Esophagus muscularis mucosa (tissue), 4 donors: Measurements from ENCODE around the gene UQCC2. TPM values are rescaled to one million over a fixed set of nuclear protein-coding genes. Genes with fewer than 3 reads are reported as not detected.
A peak's percentile ranks its signal among the peaks of the same experiment; 100 is the strongest.

Experiments used
- DNase-seq: peaks from one replicate; pipeline ENCODE4 v3.0.0-alpha.2; 2017; ENCODE audit errors: extremely low spot score
- H3K27ac ChIP-seq, 4 donors: fragments of 200-600 bp; sonication (generic); replicated peaks in 1 of 4; 1 replicate in 3 of 4; 2 replicates in 1 of 4; pipeline ENCODE4 v1.5.1; 2016 to 2019; ENCODE audit warnings: mild to moderate bottlenecking in 1 of 4
- H3K27me3 ChIP-seq, 4 donors: fragments of 200-600 bp; sonication (generic); one replicate each; pipeline versions ENCODE4 v1.5.1 to v1.6.0; 2016 to 2019
- H3K36me3 ChIP-seq, 4 donors: fragments of 200-600 bp; sonication (generic); one replicate each; pipeline ENCODE4 v1.5.1; 2016 to 2019
- H3K4me1 ChIP-seq, 4 donors: fragments of 200-600 bp; sonication (generic); one replicate each; pipeline ENCODE4 v1.5.1; 2016 to 2019
- H3K4me3 ChIP-seq, 4 donors: fragments of 200-600 bp; sonication (generic); 1 replicate in 2 of 4; 2 replicates in 2 of 4; pipeline ENCODE4 v1.5.1; 2016 to 2019; ENCODE audit warnings: mild to moderate bottlenecking in 4 of 4, moderate library complexity in 1 of 4
- H3K9me3 ChIP-seq, 4 donors: fragments of 200-600 bp; sonication (generic); 1 replicate in 3 of 4; 2 replicates in 1 of 4; pipeline ENCODE4 v1.5.1; 2016 to 2019
- EP300 ChIP-seq: sonication (generic); formaldehyde crosslinking; IDR thresholded peaks from one replicate; pipeline ENCODE4 v1.6.1; 2017; ENCODE audit warnings: antibody characterized with exemption
- POLR2A ChIP-seq: fragments of 450-650 bp; IDR thresholded peaks from one replicate; pipeline ENCODE4 v1.6.1; 2017; ENCODE audit warnings: antibody characterized with exemption, moderate library complexity, mild to moderate bottlenecking, low read depth
- POLR2AphosphoS5 ChIP-seq, 2 donors: sonication (generic); formaldehyde crosslinking; IDR thresholded peaks; one replicate each; pipeline ENCODE4 v1.6.1; 2017; ENCODE audit warnings: antibody characterized with exemption in 2 of 2
- WGBS: methylation state at CpG from one replicate; pipeline ENCODE4 v1.1.5; 2018; 5-methylcytosine and 5-hydroxymethylcytosine counted together
- intact Hi-C: fragments of 100-400 bp; cut with DNase I; formaldehyde crosslinking; loops from one replicate; pipeline ENCODE4 v1.15.1; 2023
- total RNA-seq, 4 donors: library from RNA; depleted of rRNA; stranded (reverse); fragments of >200 nt; gene quantifications; one replicate each; pipeline versions ENCODE4 v1.1.0 to v1.2.1, GENCODE V29; 2016
- TF ChIP-seq, protein P1 (sequence below), 3 experiments: fragments of 200-600 bp in 2 of 3; fragments of 450-650 bp in 1 of 3; sonication (generic) in 2 of 3; IDR thresholded peaks; one replicate each; pipeline ENCODE4 v1.5.1; 2017 to 2019; ENCODE audit warnings: antibody characterized with exemption in 3 of 3, mild to moderate bottlenecking in 2 of 3, moderate library complexity in 1 of 3

The UQCC2 gene
- total RNA-seq, 4 donors from 2014 or later = 9.4 to 22.2 (median 14.7) TPM

DNA sequence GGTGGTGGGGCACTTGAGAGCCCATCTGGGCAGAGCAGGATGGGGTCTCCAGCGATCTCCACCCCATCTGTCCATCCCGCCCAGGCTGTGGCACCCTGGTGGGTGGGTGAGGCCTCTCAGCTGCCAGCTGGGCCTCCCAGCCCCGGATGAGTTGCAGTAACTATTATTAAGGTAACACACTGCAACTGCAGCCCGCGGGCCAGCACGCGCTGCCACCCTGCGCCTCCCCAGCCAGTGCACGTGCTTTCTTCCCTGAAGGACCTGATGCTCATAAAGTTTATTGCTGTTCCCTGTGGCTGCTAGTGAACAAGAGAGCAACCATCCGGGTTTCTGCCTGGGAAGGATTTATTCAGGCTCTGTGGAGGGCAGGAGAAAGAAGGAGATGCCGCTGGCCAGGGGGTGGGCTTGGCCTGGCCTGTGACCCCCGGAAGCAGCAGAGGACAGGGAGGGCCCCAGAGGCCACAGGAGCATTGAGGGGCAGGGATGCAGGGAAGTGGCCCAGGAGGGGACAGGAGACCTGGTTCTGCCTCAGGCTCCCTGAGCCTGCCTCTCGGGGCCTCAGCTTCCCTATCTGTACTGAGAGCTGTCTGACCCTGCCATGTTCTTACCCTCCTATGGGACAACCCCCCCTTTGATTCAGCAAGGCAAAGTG lies 33.5 kb upstream of the UQCC2 start:
- peak overlapping the region in 2 of 4 donors; percentile 2 to 37 for H3K27ac ChIP-seq
- peak overlapping the region in 3 of 4 donors; percentile 4 to 34 (median 5) for H3K4me3 ChIP-seq
- no peaks in the 10 kb centered on the region for H3K36me3 ChIP-seq
- intact Hi-C loops = loop anchor here (5.0 kb wide), 1 partner anchor 407 kb away; no protein-coding TSS in a partner anchor
- H3K9me3 ChIP-seq = no peaks in the 10 kb centered on the region
- no peak for DNase-seq
- peaks cover 0 to 50% (median 0%) of the 10 kb centered on the region in 4 donors for H3K27me3 ChIP-seq
- 74% methylated on average over 6 of the region's 13 CpGs for WGBS
- H3K4me1 ChIP-seq = peaks cover 0 to 20% (median 7%) of the 10 kb centered on the region in 4 donors
- TF ChIP-seq, protein P1, sequence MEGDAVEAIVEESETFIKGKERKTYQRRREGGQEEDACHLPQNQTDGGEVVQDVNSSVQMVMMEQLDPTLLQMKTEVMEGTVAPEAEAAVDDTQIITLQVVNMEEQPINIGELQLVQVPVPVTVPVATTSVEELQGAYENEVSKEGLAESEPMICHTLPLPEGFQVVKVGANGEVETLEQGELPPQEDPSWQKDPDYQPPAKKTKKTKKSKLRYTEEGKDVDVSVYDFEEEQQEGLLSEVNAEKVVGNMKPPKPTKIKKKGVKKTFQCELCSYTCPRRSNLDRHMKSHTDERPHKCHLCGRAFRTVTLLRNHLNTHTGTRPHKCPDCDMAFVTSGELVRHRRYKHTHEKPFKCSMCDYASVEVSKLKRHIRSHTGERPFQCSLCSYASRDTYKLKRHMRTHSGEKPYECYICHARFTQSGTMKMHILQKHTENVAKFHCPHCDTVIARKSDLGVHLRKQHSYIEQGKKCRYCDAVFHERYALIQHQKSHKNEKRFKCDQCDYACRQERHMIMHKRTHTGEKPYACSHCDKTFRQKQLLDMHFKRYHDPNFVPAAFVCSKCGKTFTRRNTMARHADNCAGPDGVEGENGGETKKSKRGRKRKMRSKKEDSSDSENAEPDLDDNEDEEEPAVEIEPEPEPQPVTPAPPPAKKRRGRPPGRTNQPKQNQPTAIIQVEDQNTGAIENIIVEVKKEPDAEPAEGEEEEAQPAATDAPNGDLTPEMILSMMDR (IDR thresholded peaks at IDR 0.05) = no peak
- TF ChIP-seq POLR2AphosphoS5 (IDR thresholded peaks at IDR 0.05) (no peak), POLR2A (no peak), EP300 (no peak)

DNA sequence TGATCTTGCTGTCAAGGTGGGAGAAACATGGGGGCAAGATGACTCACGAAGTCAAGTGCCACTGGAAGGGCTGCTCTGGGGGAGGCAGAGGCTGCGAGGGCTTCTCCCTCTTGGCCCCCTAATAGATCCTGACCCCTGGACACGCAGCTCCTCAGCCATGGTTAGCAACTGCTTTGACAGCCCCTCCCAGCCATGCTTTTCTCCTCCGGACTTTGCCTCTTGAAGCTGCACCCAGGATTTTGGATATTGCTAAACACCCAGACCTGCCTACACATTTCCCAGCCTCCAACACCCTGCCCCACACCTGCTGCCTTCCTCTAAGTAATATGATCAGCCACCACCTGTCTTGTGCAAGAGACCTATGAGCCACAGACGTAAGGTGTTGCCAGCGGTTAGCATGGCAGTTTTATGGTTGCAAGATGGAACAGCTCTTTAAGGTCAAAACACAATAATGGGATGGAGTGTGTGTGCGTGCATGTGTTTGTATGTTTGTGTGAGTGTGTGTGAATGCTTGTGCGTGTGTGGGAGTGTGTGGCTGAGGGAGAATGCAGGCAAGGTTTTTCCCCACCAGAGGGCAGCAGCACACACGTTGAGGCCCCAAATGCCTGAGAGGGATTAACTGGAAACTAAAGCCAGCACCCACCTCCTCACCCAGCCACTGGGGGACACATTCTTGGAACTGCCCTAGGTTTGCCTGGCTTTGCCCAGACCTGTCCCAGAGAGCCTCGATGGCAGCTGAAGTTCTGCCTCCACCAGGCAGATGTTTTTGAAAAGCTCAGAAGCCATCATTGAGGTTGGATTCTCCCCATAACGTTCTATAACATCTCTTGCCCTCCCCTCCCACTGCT lies 32.7 kb upstream of the UQCC2 start:
- WGBS = 32% methylated on average over 11 of the region's 11 CpGs
- Histone ChIP-seq H3K27ac (peak overlapping the region in 1 of 4 donors; percentile 2), H3K36me3 (peaks cover 0 to under 1% (median 0%) of the 10 kb centered on the region in 4 donors), H3K9me3 (no peaks in the 10 kb centered on the region), H3K27me3 (peaks cover 0 to 50% (median 0%) of the 10 kb centered on the region in 4 donors), H3K4me3 (peak overlapping the region in 2 of 4 donors; percentile 4 to 5), H3K4me1 (peaks cover 0 to 20% (median 11%) of the 10 kb centered on the region in 4 donors)
- TF ChIP-seq, protein P1 (IDR thresholded peaks at IDR 0.05) = peak; percentile 76 to 96 (median 84)
- TF ChIP-seq EP300 = no peak
- TF ChIP-seq POLR2AphosphoS5 (IDR thresholded peaks at IDR 0.05) = no peak
- TF ChIP-seq POLR2A = peak; percentile 15
- DNase-seq = no peak
- intact Hi-C loops = loop anchor here (5.0 kb wide), 1 partner anchor 408 kb away; no protein-coding TSS in a partner anchor

DNA sequence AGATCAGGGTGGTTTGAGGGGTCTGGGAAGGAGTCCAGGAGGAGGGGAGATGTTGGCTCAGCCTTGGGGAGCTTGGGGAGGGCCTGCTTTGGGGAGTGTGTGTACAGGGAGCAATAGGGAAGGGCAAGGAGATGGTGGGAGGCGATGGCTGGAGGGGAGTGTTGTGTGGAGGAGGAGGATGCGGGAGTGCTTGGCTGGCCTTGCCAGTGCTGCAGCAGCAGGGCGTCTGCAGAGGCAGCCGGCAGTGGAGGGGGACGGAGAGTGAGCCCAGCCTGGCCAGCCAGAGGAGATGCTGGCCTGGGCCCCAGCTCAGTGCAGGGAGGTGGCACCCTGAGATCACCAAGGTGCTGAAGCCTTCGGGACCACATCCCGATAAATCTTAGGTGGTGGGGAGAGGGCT lies 31.3 kb upstream of the UQCC2 start:
- intact Hi-C loops = loop anchor here (5.0 kb wide), 1 partner anchor 409 kb away; no protein-coding TSS in a partner anchor
- 60% methylated on average over 7 of the region's 7 CpGs for WGBS
- Histone ChIP-seq H3K27ac (no peak overlapping the region), H3K27me3 (peaks cover 0 to 50% (median 0%) of the 10 kb centered on the region in 4 donors), H3K4me3 (no peak overlapping the region), H3K9me3 (no peaks in the 10 kb centered on the region), H3K36me3 (peaks cover 0 to 13% (median 0%) of the 10 kb centered on the region in 4 donors), H3K4me1 (peaks cover 0 to 20% (median 16%) of the 10 kb centered on the region in 4 donors)
- TF ChIP-seq POLR2AphosphoS5 (IDR thresholded peaks at IDR 0.05) = no peak
- TF ChIP-seq, protein P1 (IDR thresholded peaks at IDR 0.05) = no peak
- no peak for TF ChIP-seq EP300
- no peak for TF ChIP-seq POLR2A
- no peak for DNase-seq

DNA sequence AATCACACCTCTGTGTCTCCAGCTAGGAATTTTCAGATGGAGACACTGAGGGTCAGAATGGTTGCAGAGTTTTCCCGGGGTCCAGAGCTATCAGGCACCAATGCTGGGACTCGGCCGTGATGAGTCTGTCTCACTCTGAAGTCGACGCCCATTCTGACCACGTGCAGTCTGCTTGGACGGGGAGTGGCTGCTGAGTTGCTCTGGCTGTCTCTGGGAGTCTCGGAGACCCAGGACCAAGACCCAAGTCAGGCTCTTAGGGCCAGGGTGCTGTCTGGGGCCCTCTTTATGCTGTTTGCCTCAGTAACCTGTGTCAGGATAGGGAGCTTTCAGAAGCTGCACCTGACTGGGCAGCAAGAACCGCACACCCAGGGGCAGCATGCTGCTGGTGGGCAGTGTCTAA lies 30.6 kb upstream of the UQCC2 start:
- intact Hi-C loops = loop anchor here (5.0 kb wide), 1 partner anchor 410 kb away; no protein-coding TSS in a partner anchor
- 69% methylated on average over 9 of the region's 9 CpGs for WGBS

More for the DNA sequence above, 30.6 kb upstream of the UQCC2 start:
- no peak overlapping the region for H3K27ac ChIP-seq
- no peaks in the 10 kb centered on the region for H3K9me3 ChIP-seq
- peaks cover 0 to 13% (median 0%) of the 10 kb centered on the region in 4 donors for H3K36me3 ChIP-seq
- DNase-seq = no peak
- TF ChIP-seq POLR2A (no peak), POLR2AphosphoS5 (IDR thresholded peaks at IDR 0.05) (no peak), EP300 (no peak)
- TF ChIP-seq, protein P1 (IDR thresholded peaks at IDR 0.05) = no peak
- no peak overlapping the region for H3K4me3 ChIP-seq
- H3K27me3 ChIP-seq = peaks cover 0 to 50% (median 0%) of the 10 kb centered on the region in 4 donors
- peaks cover 0 to 18% (median 16%) of the 10 kb centered on the region in 4 donors for H3K4me1 ChIP-seq
